ENCODE measurements around the gene NPBWR2.

Gene NPBWR2

DNA sequence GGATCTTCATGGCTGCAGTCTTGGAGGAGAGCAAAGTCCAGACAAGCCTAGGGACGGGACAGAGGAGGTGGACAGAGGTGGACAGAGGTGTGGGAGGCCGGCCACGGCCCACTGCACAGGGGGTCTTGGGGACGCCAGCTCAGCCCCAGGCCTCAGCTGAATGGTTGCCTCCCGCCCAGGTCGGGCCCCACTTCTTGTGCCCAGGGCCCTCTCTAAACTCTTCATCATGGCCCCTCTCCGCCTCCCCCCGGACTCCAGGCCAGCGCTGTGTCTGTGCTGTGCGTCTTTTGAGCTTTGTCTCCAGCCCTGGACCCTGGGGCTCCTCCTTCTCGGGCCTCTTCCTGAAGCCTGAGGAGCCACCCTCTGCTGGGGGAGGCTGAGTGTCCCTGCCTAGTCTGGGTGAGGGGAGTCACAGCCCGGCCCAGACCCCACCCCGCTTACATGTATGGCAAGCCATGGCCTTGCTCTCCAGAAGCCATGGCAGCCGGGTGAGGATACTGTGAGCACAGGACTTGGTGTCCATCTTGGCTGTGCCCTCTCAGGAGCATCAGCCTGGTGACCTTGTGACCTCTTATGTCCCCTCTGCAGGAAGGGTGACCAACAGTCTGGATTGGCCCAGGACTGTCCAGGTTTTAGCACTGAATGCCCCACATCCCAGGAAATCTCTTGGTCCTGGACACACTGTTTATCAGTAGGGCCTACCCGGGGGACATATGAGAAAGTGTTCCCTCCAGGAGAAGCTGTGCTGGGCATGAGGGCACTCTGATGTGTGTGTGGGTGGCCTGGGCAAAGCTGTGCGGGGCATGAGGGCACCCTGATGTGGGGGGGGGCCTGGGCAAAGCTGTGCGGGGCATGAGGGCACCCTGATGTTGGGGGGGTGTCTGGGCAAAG lies 9.4 kb upstream of the NPBWR2 start:
- DNase-seq: no peak

DNA sequence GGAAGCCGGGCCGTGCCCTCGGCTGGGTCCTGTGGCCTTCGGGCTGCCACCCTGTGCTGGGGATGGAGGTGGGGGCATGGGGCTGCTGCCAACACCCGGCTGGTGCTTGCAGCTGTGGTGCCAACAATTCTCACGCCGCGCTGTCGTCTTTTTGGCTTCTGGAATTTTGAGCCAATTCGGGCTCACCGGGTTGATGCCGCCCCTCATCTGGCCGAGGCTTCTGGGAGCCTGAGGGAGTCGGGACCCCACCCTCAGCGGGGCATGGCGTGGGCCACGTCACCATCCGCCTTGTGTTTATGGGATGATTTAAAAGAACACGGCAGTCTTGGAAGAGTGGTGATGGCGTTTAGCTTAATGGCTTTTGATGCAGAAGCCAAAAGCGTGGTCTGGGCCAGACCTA lies 8.7 kb upstream of the NPBWR2 start:
- no peak for DNase-seq

DNA sequence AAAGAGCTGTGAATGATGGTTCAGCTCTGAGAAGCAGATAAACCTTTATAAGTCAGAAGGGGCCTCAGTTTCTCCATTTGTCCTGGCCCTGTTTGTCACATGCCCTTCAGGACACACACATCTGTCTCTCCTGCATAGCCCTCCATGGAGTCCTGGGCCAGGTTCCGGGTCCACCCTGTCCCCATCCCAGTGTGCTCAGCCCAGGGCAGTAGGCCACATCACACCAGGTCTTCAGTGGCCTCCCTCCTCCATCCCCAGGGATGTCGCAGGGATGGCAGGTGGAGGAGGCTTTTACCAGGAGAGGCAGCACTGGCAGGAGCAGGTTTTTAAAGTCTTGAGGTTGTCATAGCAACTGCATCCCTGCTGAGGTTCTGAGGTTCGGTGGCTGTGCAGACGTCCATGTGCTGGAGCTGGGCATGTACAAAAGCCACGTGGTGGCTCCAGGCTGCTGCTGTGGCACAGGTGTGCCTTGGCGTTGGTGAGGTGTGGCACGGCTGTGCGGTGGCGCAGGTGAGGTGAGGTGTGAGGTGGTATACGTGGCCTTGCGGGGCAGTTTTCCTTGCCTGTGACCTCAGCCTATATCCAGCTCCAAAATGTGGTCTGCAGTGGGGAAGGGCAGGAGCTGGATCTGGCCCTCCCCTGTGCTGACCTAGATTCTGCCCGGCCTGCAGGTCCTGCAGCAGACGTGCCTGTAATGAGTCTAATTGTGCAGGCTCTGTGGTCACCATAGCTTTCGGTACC lies 8.0 kb upstream of the NPBWR2 start:
- DNase-seq: no peak

DNA sequence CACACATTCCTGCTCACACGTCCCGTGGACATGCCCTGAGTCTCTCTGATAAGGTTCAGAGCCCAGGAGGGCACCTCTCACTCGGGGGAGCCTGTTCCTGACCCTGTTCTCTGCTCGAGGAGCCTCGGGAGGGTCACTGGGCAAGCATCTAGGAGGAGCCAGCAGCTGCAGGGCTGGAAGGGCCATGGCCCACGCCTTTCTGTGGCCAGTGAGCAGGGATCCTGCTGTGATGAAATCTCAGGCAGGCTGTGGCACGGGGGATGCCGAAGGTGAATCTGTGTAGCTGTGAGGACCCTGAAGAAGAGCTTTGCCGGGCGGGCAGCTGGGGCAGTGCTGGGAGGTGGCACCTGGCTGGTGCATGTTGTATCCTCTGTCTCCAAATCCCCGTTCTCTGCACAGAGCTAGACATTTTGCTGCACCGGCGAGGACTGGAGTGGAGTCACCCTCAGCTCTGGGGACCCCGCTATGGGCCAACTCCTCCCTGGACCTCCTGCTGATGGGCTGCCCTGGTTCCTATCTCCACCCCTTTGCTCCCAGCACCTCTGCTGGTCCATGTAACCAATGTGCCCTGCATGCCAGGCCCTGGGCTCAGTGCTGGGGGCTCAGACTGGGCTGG lies 7.1 kb upstream of the NPBWR2 start:
- no peak for DNase-seq

DNA sequence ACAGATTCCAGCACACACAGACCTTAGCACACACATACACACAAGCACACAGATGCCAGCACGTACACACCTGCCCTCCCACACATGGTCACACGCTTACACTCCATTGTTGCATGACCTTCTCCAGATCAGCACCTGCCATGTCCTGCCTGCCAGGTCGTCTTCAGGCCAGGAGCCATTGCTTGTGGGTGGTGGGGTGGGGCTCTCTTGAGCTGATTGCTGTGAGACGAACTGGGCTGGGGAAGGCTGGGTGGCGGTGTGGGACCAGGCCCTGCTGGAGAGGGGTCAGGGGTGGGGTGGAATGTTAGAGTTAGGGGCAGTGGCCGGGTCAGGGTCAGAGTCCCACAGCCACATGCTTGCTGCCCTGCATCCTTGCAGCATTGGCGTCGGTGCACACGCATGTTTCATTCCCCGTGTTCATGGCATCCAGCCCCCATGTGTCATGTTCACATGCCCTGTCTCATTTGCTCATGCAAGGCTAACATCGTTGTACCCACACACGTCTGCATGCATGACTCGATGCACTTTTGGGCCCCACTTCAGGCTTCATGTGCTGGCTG lies 6.5 kb upstream of the NPBWR2 start:
- DNase-seq: no peak

DNA sequence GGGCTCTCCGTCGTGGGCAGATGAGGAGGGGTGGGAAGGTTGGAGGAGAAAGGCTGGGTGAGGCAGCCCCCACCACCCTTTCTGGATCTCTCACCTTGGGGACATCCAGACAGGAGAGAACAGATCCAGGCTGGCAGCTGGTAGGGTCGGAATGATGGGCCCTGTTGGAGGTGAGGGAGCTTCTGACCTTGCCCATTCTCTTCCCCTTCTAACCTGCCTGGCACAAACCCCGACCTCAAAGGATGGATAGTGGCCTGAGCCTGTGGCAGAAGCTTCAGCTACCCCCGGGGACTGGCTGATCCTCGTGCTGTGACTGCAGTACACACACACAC lies 6.0 kb upstream of the NPBWR2 start:
- DNase-seq: no peak

DNA sequence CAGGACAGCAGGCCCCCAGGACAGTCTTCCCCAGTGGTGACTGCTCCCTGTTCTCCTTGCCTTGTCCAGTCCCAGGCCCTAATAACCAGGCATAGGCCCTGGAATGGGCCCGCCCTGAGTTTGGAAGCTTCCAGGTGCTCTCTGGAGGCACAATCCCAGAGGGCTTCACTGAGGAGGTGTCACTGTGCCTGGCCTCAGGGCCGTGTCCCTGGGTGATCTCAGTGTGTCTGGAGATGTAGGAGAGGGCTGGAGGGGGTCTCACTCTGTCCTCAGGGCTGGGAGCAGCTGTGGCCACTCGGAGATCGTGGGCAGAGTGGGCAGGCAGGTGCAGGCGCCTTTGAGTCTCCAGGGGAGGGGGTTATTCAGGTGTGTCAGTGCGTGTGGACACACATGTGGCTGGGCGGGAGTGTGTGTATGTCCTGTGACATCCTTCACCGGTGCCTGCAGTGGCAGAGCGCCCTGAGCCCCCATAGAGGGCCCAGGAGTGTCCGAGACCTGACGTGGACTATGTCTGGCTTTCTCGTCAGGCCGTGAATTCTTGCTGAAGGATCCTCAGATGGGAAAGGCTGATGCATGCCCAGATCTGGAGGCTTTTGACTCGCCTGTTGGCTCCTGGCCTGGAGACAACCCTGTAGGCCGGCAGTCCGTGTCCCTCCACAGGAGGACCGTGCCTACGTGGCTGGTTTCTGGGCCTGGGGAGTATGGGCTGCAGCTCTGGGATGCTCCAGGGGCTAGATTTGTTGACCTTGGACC lies 5.5 kb upstream of the NPBWR2 start:
- no peak for DNase-seq

DNA sequence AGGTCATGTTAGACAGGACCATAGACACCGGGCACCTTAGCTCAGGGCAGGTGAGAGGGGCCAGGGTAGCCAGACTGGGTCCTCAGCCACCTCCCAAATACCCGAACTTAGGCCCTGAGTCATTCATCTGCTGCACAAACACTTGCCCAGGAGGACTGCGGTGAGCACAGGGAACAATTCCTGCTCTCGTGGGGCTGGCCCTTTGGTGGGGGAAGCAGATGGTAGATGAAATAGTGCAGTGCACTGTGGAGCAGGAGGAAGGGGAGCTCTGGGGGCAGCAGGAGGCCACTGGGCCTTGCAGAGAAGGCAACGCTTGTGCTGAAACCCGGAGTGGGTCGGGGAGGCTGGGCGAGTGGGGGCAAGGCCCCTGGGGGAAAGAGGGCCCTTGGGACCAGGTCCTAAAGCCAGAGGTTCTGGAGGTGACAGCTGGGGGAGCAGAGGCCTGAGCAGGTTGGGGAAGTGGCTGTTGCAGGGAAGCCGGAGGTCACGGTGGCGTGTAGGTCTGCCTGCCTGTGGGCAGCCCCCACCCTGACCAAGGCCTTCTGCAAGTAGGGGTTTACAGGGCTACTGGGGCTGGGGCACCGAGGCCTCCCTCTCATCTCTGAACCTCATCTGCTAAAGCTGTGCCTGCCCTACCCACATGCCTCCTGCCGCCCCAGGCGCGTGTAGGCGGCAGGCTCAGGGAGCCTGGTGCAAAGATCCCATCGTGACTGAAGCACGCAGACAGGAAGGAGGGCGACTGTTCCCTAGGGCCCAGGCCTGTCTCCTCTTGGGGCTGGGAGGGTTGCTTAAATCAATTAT lies 4.7 kb upstream of the NPBWR2 start:
- DNase-seq: no peak

DNA sequence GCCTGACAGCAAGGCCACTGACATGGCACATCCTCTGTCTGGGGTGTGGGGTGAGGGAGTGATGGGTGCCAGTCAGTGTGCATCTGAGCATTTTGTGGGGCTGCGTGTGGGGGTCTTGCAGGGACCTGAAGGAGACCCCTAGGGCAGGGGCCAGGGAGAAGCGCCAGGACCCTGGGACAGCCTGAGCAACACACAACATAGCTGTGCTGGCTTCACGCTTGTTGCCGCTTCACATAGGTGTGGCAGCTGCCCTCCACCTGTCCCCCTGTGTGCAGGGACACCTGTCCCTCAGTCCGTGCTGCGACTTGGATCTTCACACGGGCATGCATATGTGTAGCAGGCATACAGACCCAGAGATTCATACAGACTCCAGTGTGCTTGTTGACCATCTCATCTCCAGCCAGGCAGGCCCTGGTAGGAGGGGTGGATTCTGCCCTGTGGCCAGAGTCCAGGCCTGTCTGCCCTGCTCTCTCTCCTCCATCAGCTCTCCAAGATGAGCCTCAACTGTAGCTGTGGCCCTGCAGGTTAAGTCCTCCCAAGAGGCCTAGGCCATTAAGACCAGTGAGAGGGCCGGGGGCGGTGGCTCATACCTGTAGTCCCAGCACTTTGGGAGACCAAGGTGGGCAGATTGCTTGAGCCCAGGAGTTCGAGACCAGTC lies 3.2 kb upstream of the NPBWR2 start:
- no peak for DNase-seq

DNA sequence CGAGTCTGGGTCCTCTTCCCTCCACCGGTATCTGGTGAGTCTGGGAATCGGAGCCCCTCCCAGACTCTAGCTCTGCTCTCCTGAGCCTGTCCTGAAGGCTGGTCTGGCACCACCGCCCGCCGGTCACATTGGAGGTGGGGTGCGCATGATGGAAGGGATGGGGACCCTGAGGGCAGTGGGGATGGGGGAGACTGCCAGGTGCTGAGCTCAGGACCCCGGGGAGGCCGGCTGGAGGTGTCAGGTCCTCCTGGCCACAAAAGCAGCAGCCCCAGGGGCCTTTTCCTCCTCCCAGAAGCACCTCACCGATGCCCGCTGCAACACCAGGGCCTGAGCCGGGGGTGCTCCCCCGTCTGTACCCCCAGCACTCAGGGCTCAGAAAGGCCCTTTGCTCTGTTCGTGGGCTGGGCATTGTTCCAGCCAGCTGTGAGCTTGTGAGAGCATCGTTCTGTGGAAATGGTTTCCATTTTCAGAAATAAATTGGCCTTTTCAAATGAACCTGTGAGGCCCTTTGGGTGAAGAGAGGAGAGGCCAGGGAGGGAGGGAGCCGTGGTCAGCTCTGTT lies 2.5 kb upstream of the NPBWR2 start:
- DNase-seq: no peak

DNA sequence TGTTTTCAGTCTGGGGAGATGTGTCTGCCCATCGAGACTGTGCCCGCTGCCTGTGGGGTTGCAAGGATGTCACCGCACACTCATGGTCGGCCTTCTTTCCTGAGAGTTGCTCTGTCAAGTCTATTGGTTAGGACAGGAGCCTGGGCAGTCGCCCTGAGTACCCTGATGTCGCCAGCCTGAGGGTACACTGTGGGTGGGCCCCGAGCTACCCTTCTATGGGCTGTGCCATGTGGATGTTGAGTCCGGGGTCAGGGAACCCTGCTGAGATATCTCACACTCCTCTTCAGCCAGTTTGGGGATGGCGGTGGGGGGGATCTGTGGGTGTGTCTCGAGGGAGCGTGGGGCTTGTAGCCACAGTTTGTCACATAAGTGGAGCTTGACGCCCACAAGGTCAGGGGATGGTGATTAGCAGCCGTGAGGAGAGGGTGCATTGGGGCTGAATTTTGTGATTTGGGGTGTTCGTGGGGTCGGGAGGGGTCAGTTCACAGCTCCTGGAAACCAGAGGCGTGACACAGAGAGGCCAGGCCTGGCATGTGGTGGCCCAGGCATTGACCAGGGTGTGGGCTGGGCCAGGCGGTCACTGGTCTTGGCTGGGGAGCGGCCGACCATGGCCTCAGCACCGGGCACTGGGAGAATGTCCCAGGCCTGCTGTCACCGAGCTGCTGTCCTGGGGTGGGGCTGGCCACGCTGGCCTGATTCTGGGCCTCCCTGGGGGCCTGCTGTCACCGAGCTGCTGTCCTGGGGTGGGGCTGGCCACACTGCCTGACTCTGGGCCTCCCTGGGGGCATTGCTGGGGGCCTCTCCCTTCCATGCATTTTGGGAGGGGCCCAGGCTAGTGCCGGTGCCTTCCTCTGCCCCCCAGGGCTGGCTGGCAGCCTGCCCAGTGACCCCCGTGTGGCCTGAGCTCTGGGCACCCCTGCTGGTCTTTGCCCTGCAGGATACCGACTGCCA lies 1.6 kb upstream of the NPBWR2 start:
- no peak for DNase-seq

DNA sequence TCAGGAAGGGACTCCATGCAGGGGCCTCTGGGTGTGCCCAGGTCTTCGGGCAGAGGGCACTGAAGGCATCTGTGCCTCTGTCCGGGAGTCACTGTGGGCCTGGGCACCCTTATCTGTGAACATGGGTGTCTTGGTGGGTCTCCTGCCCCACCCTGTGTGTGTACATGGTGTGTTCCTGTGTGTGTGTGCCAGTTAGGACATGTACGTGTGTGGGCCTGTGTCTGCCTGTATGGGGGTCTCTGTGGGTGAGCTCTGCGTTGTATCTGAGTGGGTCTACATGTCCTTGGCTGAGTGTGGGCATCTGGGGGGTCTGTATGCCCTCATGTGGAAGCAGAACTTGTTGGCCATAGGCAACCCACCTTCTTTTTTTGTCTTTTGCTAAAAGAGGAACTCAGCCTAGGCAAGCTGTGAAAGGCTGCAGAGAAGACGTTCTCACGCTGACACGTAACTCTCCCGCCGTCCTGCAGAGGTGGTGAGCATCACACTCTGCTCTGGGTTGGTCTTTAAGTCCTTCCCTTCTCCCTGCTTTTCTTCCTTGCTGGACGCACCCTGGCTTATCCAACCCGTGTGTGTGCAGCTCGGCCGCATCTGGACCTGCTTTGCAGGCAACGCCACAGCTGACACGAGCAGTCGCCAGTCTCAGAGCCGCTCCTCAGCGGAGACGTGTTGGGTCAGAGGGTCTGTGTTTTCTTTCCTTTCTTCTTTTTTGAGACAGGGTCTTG lies 532 bp upstream of the NPBWR2 start:
- no peak for DNase-seq

DNA sequence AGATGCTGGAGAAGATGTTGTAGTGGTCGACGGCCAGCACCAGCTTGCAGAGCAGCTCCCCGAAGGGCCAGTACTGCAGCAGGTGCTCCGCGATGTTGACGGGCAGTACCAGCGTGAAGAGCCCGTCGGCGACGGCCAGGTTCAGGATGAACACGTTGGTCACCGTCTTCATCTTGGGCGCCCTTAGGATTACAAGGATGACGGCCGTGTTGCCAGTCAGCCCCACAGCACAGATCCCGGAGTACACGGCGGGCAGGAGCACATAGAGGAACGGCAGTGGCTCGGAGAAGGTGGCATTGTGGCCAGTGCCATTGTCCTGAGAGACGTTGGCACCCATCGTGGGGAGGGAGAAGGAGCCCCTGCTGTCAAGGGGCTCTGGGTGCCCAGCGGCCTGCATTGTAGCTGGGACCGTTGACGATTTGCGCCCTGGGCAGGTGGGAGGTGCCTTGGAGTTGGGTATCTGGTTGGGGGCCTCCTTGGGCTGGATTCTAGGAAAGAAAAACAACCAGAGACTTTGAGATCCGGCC lies 867 bp downstream of the NPBWR2 start:
- no peak for DNase-seq

DNA sequence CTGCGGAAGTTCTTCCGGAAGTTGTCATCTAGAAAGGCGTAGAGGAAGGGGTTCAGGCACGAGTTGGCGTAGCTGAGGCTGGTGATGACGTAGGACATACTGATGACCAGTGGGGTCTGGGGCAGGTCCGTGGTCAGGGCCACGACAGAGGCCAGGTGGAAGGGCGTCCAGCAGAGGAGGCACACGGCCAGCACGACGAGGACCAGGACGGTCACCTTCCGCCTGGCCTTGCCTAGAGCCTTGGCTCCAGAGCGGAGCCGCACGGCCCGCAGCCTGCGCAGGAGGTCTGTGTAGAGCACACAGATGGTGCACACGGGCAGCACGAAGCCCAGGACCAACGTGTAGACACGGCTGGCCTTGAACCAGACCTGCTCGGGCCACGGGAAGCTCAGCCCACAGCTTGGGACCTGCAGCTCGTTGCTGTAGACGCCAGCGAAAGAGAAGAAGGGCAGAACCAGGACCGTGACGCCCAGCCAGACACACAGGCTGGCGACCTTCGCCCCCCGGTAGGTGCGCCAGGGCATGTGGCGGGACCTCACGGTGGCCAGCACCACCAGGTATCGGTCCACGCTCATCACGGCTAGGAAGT lies 1.4 kb downstream of the NPBWR2 start:
- no peak for DNase-seq

DNA sequence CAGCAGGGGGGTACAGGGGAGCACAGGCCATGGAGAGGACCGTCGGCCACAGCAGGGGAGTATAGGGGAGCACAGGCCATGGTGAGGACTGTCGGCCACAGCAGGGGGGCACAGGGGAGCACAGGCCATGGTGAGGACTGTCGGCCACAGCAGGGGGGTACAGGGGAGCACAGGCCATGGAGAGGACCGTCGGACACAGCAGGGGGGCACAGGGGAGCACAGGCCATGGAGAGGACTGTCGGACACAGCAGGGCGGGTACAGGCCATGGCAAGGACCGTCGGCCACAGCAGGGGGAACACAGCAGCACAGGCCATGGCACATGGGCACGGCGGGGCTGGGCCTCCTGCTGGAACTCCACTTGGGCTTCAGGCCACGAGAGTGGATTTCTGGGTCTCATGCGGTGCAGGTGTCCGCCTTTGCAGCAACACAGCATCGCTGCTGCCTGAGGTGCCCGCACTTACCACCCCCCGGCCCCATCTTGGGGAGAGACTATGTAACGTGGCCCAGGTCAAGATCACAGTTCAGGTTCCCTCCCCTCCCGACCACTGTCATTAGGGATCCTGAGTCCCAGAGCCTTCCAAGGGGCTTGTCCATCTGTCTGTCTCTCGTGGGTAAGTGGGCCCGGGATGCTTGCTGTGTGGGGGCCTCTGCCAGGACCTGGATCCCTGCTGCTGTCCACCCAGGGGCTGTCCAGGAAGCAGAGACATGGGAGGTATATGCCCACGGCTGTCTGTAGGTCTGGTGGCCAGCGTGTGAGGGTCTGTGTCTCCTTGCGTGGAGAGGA lies 2.5 kb downstream of the NPBWR2 start:
- no peak for DNase-seq

DNA sequence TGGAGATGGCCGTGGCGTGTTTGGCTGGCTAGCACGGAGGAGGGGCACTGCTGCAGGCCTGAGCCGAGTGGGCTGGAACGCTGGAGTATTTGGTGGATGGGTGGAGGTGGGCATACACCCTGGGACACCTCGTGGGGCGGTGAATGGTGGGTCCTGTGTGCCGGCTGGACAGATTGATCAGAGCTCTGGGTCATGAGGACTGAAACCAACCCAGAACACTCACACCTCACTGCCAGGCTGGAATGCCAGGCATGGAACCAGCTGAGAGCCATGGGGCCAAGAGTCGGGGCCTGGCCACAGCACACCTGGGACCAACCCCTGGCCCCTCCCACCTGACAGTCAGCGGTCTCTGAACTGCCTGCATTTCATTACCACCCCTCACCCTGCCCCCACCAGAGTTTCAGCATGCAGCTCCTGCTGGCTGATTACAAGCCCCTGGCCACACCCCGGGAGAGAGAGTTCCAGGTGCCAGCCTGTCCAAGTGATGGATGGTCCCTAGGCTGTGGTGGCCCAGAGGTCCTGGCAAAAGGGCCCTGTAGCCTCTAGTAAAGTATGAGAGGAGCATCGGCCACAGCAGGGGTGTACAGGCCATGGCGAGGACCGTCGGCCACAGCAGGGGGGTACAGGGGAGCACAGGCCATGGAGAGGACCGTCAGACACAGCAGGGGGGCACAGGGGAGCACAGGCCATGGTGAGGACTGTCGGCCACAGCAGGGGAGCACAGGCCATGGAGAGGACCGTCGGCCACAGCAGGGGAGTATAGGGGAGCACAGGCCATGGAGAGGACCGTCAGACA lies 3.3 kb downstream of the NPBWR2 start:
- DNase-seq: no peak
